GM12878 (cell line): ENCODE results near the gene DPM1. TPM values are rescaled to one million over a fixed set of nuclear protein-coding genes. Genes with fewer than 3 reads are reported as not detected.

Source experiments
- ATAC-seq: fragments of 200-7000 bp; cut with Tn5 transposase; 3 replicates; pipeline ENCODE4 v1.9.1; 2020; ENCODE audit warnings: mild to moderate bottlenecking, moderate library complexity
- BruUV-seq: library from RNA; stranded (reverse); fragments of 400-500 nt; replicated peaks from 2 replicates; lab custom pipeline; 2021; lab: Mats Ljungman, UMichigan
- CTCF ChIA-PET: fragments of 300-600 bp; sonication (Branson Sonifier 250); formaldehyde crosslinking; extraction: SDS; loops from one replicate; lab custom pipeline; 2021; ENCODE audit warnings: inconsistent platforms; lab: Yijun Ruan, JAX
- POLR2A ChIA-PET: fragments of 350-600 bp; formaldehyde crosslinking; extraction: SDS; loops from one replicate; lab custom pipeline; 2021; ENCODE audit warnings: inconsistent platforms; lab: Charles Lee
- RAD21 ChIA-PET: fragments of 300-600 bp; sonication (Branson Sonifier 250); formaldehyde crosslinking; loops from one replicate; lab custom pipeline; 2023; ENCODE audit warnings: antibody characterized with exemption; ENCODE audit not compliant: unreplicated experiment; lab: Charles Lee
- SMC1A ChIA-PET: fragments of 300-600 bp; sonication (Branson Sonifier 250); formaldehyde crosslinking; loops from one replicate; lab custom pipeline; 2023; ENCODE audit not compliant: unreplicated experiment, uncharacterized antibody; lab: Charles Lee
- DNase-seq: peaks from one replicate; pipeline ENCODE4 v3.0.0-alpha.2; 2011; ENCODE audit warnings: low read depth, low spot score
- FAIRE-seq: peaks from 3 replicates; lab custom pipeline; 2011; peaks lifted over from hg19 to GRCh38; lab: Jason Lieb, UNC
- H2AFZ ChIP-seq: 2 replicates; pipeline ENCODE4 v1.6.0; 2011; ENCODE audit warnings: low read depth, low read length, control low read depth; ENCODE audit not compliant: control insufficient read depth
- H3K27ac ChIP-seq: 2 replicates; pipeline ENCODE4 v1.5.1; 2011; ENCODE audit warnings: control low read depth; ENCODE audit not compliant: control insufficient read depth, insufficient read depth
- H3K27me3 ChIP-seq, 2 experiments: replicated peaks in 1 of 2; 2 replicates each; pipeline versions ENCODE4 v1.6.0 to v1.6.1; 2011; ENCODE audit warnings: low read length in 1 of 2; ENCODE audit not compliant: control insufficient read depth in 2 of 2, insufficient read depth in 2 of 2
- H3K36me3 ChIP-seq, 2 experiments: 2 replicates each; pipeline ENCODE4 v1.5.1; 2011; ENCODE audit warnings: low read length in 1 of 2; ENCODE audit not compliant: control insufficient read depth in 2 of 2, insufficient read depth in 2 of 2
- H3K4me1 ChIP-seq: 2 replicates; pipeline ENCODE4 v1.6.1; 2011; ENCODE audit warnings: mild to moderate bottlenecking, low read length, moderate library complexity, mixed read lengths; ENCODE audit not compliant: control insufficient read depth, insufficient read depth
- H3K4me2 ChIP-seq: 2 replicates; pipeline ENCODE4 v1.6.0; 2011; ENCODE audit warnings: control low read depth; ENCODE audit not compliant: control insufficient read depth, insufficient read depth
- H3K4me3 ChIP-seq: fragments of 200-600 bp; sonication (generic); 2 replicates; pipeline ENCODE4 v1.5.1; 2016
- H3K79me2 ChIP-seq: 2 replicates; pipeline ENCODE4 v1.6.0; 2011; ENCODE audit warnings: low read length; ENCODE audit not compliant: control insufficient read depth, insufficient read depth
- H3K9ac ChIP-seq: 2 replicates; pipeline ENCODE4 v1.8.0; 2011; ENCODE audit warnings: low read length, control low read depth, mixed read lengths; ENCODE audit not compliant: control insufficient read depth, insufficient read depth
- H3K9me3 ChIP-seq: replicated peaks from 3 replicates; pipeline ENCODE4 v1.5.1; 2011; ENCODE audit warnings: mild to moderate bottlenecking, low read length; ENCODE audit not compliant: control insufficient read depth, insufficient read depth
- H4K20me1 ChIP-seq: 2 replicates; pipeline ENCODE4 v1.6.0; 2011; ENCODE audit not compliant: control insufficient read depth, insufficient read depth
- ASH2L ChIP-seq: fragments of 300-600, 200-600 bp; sonication (generic); IDR thresholded peaks from 2 replicates; pipeline ENCODE4 v1.6.1; 2017; ENCODE audit warnings: low read depth, mild to moderate bottlenecking, borderline replicate concordance
- HDAC2 ChIP-seq: fragments of 200-600 bp; sonication (generic); IDR thresholded peaks from 2 replicates; pipeline ENCODE4 v1.6.1; 2017
- HDAC6 ChIP-seq: fragments of 200-600 bp; sonication (generic); IDR thresholded peaks from one replicate; pipeline ENCODE4 v1.8.0; 2017; ENCODE audit warnings: antibody characterized with exemption; ENCODE audit not compliant: unreplicated experiment
- JUNB ChIP-seq: IDR thresholded peaks from 2 replicates; pipeline ENCODE4 v1.6.1; 2016; ENCODE audit warnings: antibody characterized with exemption, mild to moderate bottlenecking
- LARP7 ChIP-seq: fragments of 450-650 bp; IDR thresholded peaks from 2 replicates; pipeline ENCODE4 v1.6.1; 2017; ENCODE audit warnings: mild to moderate bottlenecking
- NR2C2 ChIP-seq: IDR thresholded peaks from 2 replicates; pipeline ENCODE4 v1.6.1; 2011; ENCODE audit warnings: borderline replicate concordance, low read depth; ENCODE audit not compliant: control insufficient read depth, insufficient read length
- RAD51 ChIP-seq: fragments of 450-650 bp; IDR thresholded peaks from 2 replicates; pipeline ENCODE4 v1.6.1; 2016; ENCODE audit warnings: moderate library complexity, mild to moderate bottlenecking, inconsistent platforms
- SMAD5 ChIP-seq: IDR thresholded peaks from 2 replicates; pipeline ENCODE4 v1.6.1; 2016; ENCODE audit warnings: antibody characterized with exemption, low read depth
- STAT3 ChIP-seq: IDR thresholded peaks from 2 replicates; pipeline ENCODE4 v1.6.1; 2011; ENCODE audit warnings: low read depth, low read length, improper control_type of control experiment
- ZNF207 ChIP-seq: fragments of 450-650 bp; IDR thresholded peaks from 2 replicates; pipeline ENCODE4 v1.6.1; 2014; ENCODE audit warnings: antibody characterized with exemption, mild to moderate bottlenecking, borderline replicate concordance
- WGBS: methylation state at CpG from one replicate; pipeline ENCODE4 v1.1.6; 2016; ENCODE audit warnings: low lambda C conversion rate; ENCODE audit not compliant: insufficient replicate concordance, insufficient coverage; ENCODE audit errors: missing lambda C conversion rate; 5-methylcytosine and 5-hydroxymethylcytosine counted together
- in situ Hi-C: fragments of 300-500 bp; cut with MboI; formaldehyde crosslinking; loops from 9 replicates; pipeline ENCODE4 v1.14.3; 2018; ENCODE audit warnings: mixed read lengths
- intact Hi-C: fragments of 100-400 bp; cut with micrococcal nuclease; formaldehyde crosslinking; loops from one replicate; pipeline ENCODE4 v1.14.2; 2022; ENCODE audit not compliant: unreplicated experiment
- polyA plus RNA-seq, 11 experiments: library from polyadenylated mRNA; depleted of rRNA in 4 of 11; unstranded in 6 of 11; stranded (reverse) in 5 of 11; fragments of >200 nt; fragmentation: Nextera tagmentation in 4 of 11; fragmentation: Illumina TruSeq in 1 of 11; extraction: Ambion mirVana in 4 of 11; extraction: Trizol in 1 of 11; gene quantifications; 1 replicate in 1 of 11; 2 replicates in 10 of 11; pipeline versions ENCODE4 v1.2.1 to v1.2.3, GENCODE V29; 2011 to 2016; ENCODE audit warnings: inconsistent platforms in 2 of 11, missing spikeins in 2 of 11, low read depth in 1 of 11
- total RNA-seq, 4 experiments: library from RNA; depleted of rRNA in 3 of 4; stranded (reverse); fragments of >200 nt in 3 of 4; fragmentation: Illumina TruSeq in 1 of 4; extraction: Trizol in 1 of 4; gene quantifications; 2 replicates each; pipeline versions ENCODE4 v1.2.1 to v1.2.3, GENCODE V29; 2013 to 2021
- TF ChIP-seq, protein P1 (sequence below): IDR thresholded peaks from 2 replicates; pipeline ENCODE4 v1.6.1; 2012; ENCODE audit warnings: low read depth, low read length, improper control_type of control experiment
- TF ChIP-seq, protein P2 (sequence below): fragments of 450-650 bp; IDR thresholded peaks from 2 replicates; pipeline ENCODE4 v1.6.1; 2017; ENCODE audit warnings: borderline replicate concordance
- TF ChIP-seq, protein P3 (sequence below): IDR thresholded peaks from 2 replicates; pipeline ENCODE4 v1.6.1; 2012; ENCODE audit warnings: improper control_type of control experiment, low read depth, low read length; ENCODE audit not compliant: insufficient replicate concordance

DPM1 gene
- total and polyA plus RNA-seq, 10 of the 15 experiments (the other 5 are each of a cell fraction or from before 2014, with no cell fraction given), result 53.3 to 167 (median 108) TPM

DNA sequence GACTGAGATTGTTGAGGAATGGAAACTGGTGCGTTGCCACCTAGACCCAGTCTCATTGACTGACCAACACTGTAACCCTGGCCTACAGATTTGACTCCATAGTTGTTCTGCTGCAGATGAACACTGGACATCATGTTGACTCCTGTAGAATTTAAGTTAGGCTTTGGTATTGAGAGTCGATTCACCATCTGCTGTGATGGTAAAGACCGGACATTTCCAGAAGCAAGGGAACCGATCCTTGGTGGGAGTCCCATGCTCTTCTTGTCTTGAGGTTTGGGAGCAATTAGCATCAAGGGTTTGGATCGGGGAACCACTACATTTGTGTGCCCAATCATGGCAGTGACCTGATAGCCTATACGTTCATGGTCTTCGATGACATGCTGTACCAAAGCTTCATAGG is 64.7 kb downstream of the DPM1 start:
- Histone ChIP-seq H3K79me2 (peaks cover 5% of the 10 kb centered on the region), H3K4me2 (no peak overlapping the region), H3K4me3 (no peak overlapping the region), H2AFZ (no peak overlapping the region), H3K27me3 (no peaks in the 10 kb centered on the region), H3K9me3 (no peaks in the 10 kb centered on the region), H4K20me1 (no peaks in the 10 kb centered on the region), H3K27ac (no peak overlapping the region), H3K9ac (no peak overlapping the region), H3K4me1 (no peaks in the 10 kb centered on the region), H3K36me3 (peaks cover 28 to 39% of the 10 kb centered on the region in 2 experiments)
- POLR2A ChIA-PET, result interaction anchor here (1.3 kb wide), 1 partner anchor 23 kb away, joined by 4 read pairs; no protein-coding TSS in a partner anchor
- FAIRE-seq (no peak), DNase-seq (no peak), ATAC-seq (no peak)
- SMC1A ChIA-PET, result interaction anchor here (1.0 to 2.5 kb wide), 3 partner anchors 15 to 35 kb away, joined by 6 to 11 read pairs (median 6); no protein-coding TSS in a partner anchor
- 96% methylated on average over 7 of the region's 7 CpGs for WGBS
- in situ Hi-C loops, result no loop called here
- TF ChIP-seq ASH2L, result no peak
- TF ChIP-seq NR2C2, result no peak
- TF ChIP-seq, protein P1, sequence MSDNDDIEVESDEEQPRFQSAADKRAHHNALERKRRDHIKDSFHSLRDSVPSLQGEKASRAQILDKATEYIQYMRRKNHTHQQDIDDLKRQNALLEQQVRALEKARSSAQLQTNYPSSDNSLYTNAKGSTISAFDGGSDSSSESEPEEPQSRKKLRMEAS, result no peak
- TF ChIP-seq RAD51, result no peak
- TF ChIP-seq STAT3, result no peak
- TF ChIP-seq HDAC2, result no peak
- no peak for TF ChIP-seq HDAC6
- TF ChIP-seq, protein P2, sequence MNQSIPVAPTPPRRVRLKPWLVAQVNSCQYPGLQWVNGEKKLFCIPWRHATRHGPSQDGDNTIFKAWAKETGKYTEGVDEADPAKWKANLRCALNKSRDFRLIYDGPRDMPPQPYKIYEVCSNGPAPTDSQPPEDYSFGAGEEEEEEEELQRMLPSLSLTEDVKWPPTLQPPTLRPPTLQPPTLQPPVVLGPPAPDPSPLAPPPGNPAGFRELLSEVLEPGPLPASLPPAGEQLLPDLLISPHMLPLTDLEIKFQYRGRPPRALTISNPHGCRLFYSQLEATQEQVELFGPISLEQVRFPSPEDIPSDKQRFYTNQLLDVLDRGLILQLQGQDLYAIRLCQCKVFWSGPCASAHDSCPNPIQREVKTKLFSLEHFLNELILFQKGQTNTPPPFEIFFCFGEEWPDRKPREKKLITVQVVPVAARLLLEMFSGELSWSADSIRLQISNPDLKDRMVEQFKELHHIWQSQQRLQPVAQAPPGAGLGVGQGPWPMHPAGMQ, result no peak
- no peak for TF ChIP-seq ZNF207
- no peak for TF ChIP-seq SMAD5
- TF ChIP-seq JUNB, result no peak
- TF ChIP-seq, protein P3, sequence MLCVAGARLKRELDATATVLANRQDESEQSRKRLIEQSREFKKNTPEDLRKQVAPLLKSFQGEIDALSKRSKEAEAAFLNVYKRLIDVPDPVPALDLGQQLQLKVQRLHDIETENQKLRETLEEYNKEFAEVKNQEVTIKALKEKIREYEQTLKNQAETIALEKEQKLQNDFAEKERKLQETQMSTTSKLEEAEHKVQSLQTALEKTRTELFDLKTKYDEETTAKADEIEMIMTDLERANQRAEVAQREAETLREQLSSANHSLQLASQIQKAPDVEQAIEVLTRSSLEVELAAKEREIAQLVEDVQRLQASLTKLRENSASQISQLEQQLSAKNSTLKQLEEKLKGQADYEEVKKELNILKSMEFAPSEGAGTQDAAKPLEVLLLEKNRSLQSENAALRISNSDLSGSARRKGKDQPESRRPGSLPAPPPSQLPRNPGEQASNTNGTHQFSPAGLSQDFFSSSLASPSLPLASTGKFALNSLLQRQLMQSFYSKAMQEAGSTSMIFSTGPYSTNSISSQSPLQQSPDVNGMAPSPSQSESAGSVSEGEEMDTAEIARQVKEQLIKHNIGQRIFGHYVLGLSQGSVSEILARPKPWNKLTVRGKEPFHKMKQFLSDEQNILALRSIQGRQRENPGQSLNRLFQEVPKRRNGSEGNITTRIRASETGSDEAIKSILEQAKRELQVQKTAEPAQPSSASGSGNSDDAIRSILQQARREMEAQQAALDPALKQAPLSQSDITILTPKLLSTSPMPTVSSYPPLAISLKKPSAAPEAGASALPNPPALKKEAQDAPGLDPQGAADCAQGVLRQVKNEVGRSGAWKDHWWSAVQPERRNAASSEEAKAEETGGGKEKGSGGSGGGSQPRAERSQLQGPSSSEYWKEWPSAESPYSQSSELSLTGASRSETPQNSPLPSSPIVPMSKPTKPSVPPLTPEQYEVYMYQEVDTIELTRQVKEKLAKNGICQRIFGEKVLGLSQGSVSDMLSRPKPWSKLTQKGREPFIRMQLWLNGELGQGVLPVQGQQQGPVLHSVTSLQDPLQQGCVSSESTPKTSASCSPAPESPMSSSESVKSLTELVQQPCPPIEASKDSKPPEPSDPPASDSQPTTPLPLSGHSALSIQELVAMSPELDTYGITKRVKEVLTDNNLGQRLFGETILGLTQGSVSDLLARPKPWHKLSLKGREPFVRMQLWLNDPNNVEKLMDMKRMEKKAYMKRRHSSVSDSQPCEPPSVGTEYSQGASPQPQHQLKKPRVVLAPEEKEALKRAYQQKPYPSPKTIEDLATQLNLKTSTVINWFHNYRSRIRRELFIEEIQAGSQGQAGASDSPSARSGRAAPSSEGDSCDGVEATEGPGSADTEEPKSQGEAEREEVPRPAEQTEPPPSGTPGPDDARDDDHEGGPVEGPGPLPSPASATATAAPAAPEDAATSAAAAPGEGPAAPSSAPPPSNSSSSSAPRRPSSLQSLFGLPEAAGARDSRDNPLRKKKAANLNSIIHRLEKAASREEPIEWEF, result no peak
- no peak for TF ChIP-seq LARP7
- RAD21 ChIA-PET, result interaction anchor here (1.5 to 2.4 kb wide), 3 partner anchors 18 to 99 kb away, joined by 5 to 11 read pairs (median 8); partner anchors contain the start of gene BCAS4
- intact Hi-C loops, result loop anchor here (5.0 kb wide), 1 partner anchor 101 kb away; no protein-coding TSS in a partner anchor
- CTCF ChIA-PET, result interaction anchor here (1.3 to 3.6 kb wide), 3 partner anchors 18 to 49 kb away, joined by 4 to 20 read pairs (median 7); no protein-coding TSS in a partner anchor
- BruUV-seq, result no TSS peak
